HepG2 (cell line): ENCODE data around the gene BRAT1.

Experiments
- BHLHE40 ChIP-seq: IDR thresholded peaks from 2 replicates; pipeline ENCODE4 v1.6.1; 2011; ENCODE audit warnings: low read length, improper control_type of control experiment
- CTCF ChIP-seq: sonication (generic); formaldehyde crosslinking; IDR thresholded peaks from 2 replicates; pipeline ENCODE4 v1.5.0; 2020; ENCODE audit warnings: mild to moderate bottlenecking, missing genetic modification reagents, moderate library complexity
- GABPA ChIP-seq, 2 experiments: IDR thresholded peaks; 2 replicates each; pipeline ENCODE4 v1.6.1; 2011 to 2016; ENCODE audit warnings: low read depth in 2 of 2, low read length in 1 of 2, missing biosample characterization in 1 of 2, missing genetic modification characterization in 1 of 2
- KDM1A ChIP-seq: IDR thresholded peaks from 2 replicates; pipeline ENCODE4 v1.6.1; 2016; ENCODE audit warnings: missing compliant biosample characterization
- MAFF ChIP-seq: IDR thresholded peaks from 2 replicates; pipeline ENCODE4 v1.6.1; 2011; ENCODE audit warnings: low read depth, low read length, improper control_type of control experiment
- MEIS1 ChIP-seq: sonication (generic); formaldehyde crosslinking; IDR thresholded peaks from 2 replicates; pipeline ENCODE4 v1.9.0; 2021; ENCODE audit warnings: mild to moderate bottlenecking, missing genetic modification reagents, moderate library complexity, borderline replicate concordance
- POLR2AphosphoS5 ChIP-seq: IDR thresholded peaks from 2 replicates; pipeline ENCODE4 v1.6.1; 2012; ENCODE audit warnings: low read depth, low read length
- SMC3 ChIP-seq: IDR thresholded peaks from 2 replicates; pipeline ENCODE4 v1.6.1; 2011; ENCODE audit warnings: low read length, improper control_type of control experiment
- XBP1 ChIP-seq: sonication (generic); formaldehyde crosslinking; IDR thresholded peaks from 2 replicates; pipeline ENCODE4 v1.5.0; 2020; ENCODE audit warnings: missing genetic modification reagents
- YY1 ChIP-seq: IDR thresholded peaks from 2 replicates; pipeline ENCODE4 v1.6.1; 2011; ENCODE audit warnings: low read length, low read depth, moderate library complexity, mild to moderate bottlenecking; ENCODE audit not compliant: insufficient read depth, insufficient replicate concordance
- ZBTB1 ChIP-seq: sonication (generic); formaldehyde crosslinking; IDR thresholded peaks from 2 replicates; pipeline ENCODE4 v1.4.0; 2020; ENCODE audit warnings: missing genetic modification reagents, borderline replicate concordance
- ZBTB26 ChIP-seq: IDR thresholded peaks from 2 replicates; pipeline ENCODE4 v1.6.1; 2016; ENCODE audit warnings: missing compliant biosample characterization, missing genetic modification reagents, borderline replicate concordance
- ZNF232 ChIP-seq: sonication (generic); formaldehyde crosslinking; IDR thresholded peaks from 2 replicates; pipeline ENCODE4 v1.4.0; 2020; ENCODE audit warnings: missing genetic modification reagents, borderline replicate concordance

- TF ChIP-seq ZNF232 (CRISPR knock-in tag) (no peak), CTCF (CRISPR knock-in tag) (no peak), POLR2AphosphoS5 (no peak), KDM1A (CRISPR knock-in tag) (no peak), ZBTB26 (CRISPR knock-in tag) (no peak), ZBTB1 (CRISPR knock-in tag) (no peak), YY1 (no peak), GABPA (IDR thresholded peaks at IDR 0.05; ENCODE audit: low read depth, low read length) (no peak), GABPA (CRISPR knock-in tag; IDR thresholded peaks at IDR 0.05; ENCODE audit: low read depth) (no peak), XBP1 (CRISPR knock-in tag) (no peak), MAFF (no peak), BHLHE40 (no peak), SMC3 (no peak), MEIS1 (CRISPR knock-in tag) (no peak)
Measured at GRCh38 chr7:2500701-2501100, 54.6 kb downstream of the BRAT1 start.
